ENCODE results near the gene RHBDL1.

- TF ChIP-seq, protein P1, sequence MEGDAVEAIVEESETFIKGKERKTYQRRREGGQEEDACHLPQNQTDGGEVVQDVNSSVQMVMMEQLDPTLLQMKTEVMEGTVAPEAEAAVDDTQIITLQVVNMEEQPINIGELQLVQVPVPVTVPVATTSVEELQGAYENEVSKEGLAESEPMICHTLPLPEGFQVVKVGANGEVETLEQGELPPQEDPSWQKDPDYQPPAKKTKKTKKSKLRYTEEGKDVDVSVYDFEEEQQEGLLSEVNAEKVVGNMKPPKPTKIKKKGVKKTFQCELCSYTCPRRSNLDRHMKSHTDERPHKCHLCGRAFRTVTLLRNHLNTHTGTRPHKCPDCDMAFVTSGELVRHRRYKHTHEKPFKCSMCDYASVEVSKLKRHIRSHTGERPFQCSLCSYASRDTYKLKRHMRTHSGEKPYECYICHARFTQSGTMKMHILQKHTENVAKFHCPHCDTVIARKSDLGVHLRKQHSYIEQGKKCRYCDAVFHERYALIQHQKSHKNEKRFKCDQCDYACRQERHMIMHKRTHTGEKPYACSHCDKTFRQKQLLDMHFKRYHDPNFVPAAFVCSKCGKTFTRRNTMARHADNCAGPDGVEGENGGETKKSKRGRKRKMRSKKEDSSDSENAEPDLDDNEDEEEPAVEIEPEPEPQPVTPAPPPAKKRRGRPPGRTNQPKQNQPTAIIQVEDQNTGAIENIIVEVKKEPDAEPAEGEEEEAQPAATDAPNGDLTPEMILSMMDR (IDR thresholded peaks at IDR 0.05; ENCODE audit: poor library complexity) = no peak
- no peak for TF ChIP-seq EZH2 (IDR thresholded peaks at IDR 0.05; ENCODE audit: borderline replicate concordance)
These were observed 34.4 kb downstream of the RHBDL1 start for GRCh38 chr16:709566-710499.

Measured in hepatocyte (in vitro differentiated cells).